CD8-positive, alpha-beta memory T cell (primary cell): ENCODE data around the gene POU2F3. TPM values are rescaled to one million over a fixed set of nuclear protein-coding genes. Genes with fewer than 3 reads are reported as not detected.
A peak's percentile ranks its signal among the peaks of the same experiment; 100 is the strongest.

ENCODE experiments used
- CTCF ChIA-PET: fragments of 350-600 bp; sonication (Branson Sonifier 250); formaldehyde crosslinking; loops from one replicate; lab custom pipeline; 2021; ENCODE audit warnings: antibody characterized with exemption; lab: Charles Lee
- POLR2A ChIA-PET: fragments of 350-600 bp; sonication (Branson Sonifier 250); formaldehyde crosslinking; loops from one replicate; lab custom pipeline; 2021; ENCODE audit warnings: antibody characterized with exemption; lab: Charles Lee
- DNase-seq, 5 donors: peaks; one replicate each; pipeline versions ENCODE4 v3.0.0 to v3.0.0-alpha.2; 2020 to 2022; ENCODE audit warnings: mixed read lengths in 1 of 5
- H3K27ac ChIP-seq: one replicate; pipeline ENCODE4 v1.7.0; 2013; ENCODE audit warnings: low read depth, mild to moderate bottlenecking, low read length, moderate library complexity
- H3K27me3 ChIP-seq: 2 replicates; pipeline ENCODE4 v1.7.0; 2013; ENCODE audit warnings: low read length, mild to moderate bottlenecking; ENCODE audit not compliant: insufficient read depth, poor library complexity, severe bottlenecking
- H3K36me3 ChIP-seq: 2 replicates; pipeline ENCODE4 v1.7.0; 2013; ENCODE audit warnings: mild to moderate bottlenecking, low read length, moderate library complexity; ENCODE audit not compliant: insufficient read depth
- H3K4me1 ChIP-seq: 2 replicates; pipeline ENCODE4 v1.7.0; 2013; ENCODE audit warnings: mild to moderate bottlenecking, low read length, moderate library complexity; ENCODE audit not compliant: insufficient read depth
- H3K4me3 ChIP-seq: 2 replicates; pipeline ENCODE4 v1.7.0; 2013; ENCODE audit warnings: mild to moderate bottlenecking, low read length
- H3K9me3 ChIP-seq: 2 replicates; pipeline ENCODE4 v1.7.0; 2013; ENCODE audit warnings: mild to moderate bottlenecking, low read length
- H3K27ac Mint-ChIP-seq, 8 donors: one replicate each; pipeline ENCODE4 v1.8.0; 2020 to 2021; ENCODE audit warnings: mixed read lengths in 8 of 8, mild to moderate bottlenecking in 6 of 8, inconsistent platforms in 3 of 8, moderate library complexity in 3 of 8
- H3K27me3 Mint-ChIP-seq, 2 donors: one replicate each; pipeline ENCODE4 v1.8.0; 2020 to 2021; ENCODE audit warnings: mixed read lengths in 2 of 2, mild to moderate bottlenecking in 1 of 2, moderate library complexity in 1 of 2
- H3K36me3 Mint-ChIP-seq, 3 donors: one replicate each; pipeline ENCODE4 v1.8.0; 2020 to 2021; ENCODE audit warnings: mixed read lengths in 3 of 3, inconsistent platforms in 1 of 3, mild to moderate bottlenecking in 1 of 3
- H3K4me1 Mint-ChIP-seq, 3 donors: one replicate each; pipeline ENCODE4 v1.8.0; 2020 to 2021; ENCODE audit warnings: mixed read lengths in 3 of 3, inconsistent platforms in 1 of 3, mild to moderate bottlenecking in 1 of 3
- H3K4me3 Mint-ChIP-seq, 7 donors: one replicate each; pipeline ENCODE4 v1.8.0; 2020 to 2021; ENCODE audit warnings: mixed read lengths in 7 of 7, mild to moderate bottlenecking in 6 of 7, moderate library complexity in 4 of 7, inconsistent platforms in 2 of 7
- H3K9me3 Mint-ChIP-seq, 5 donors: one replicate each; pipeline ENCODE4 v1.8.0; 2020 to 2022; ENCODE audit warnings: mixed read lengths in 5 of 5, mild to moderate bottlenecking in 3 of 5, moderate library complexity in 2 of 5, inconsistent platforms in 1 of 5
- polyA plus RNA-seq: library from polyadenylated mRNA; unstranded; fragments of 300-500 nt; fragmentation: Illumina TruSeq; gene quantifications from one replicate; pipeline ENCODE4 v1.2.3, GENCODE V29; 2021
- total RNA-seq, 2 experiments: library from RNA; stranded (reverse); gene quantifications; one replicate each; pipeline ENCODE4 v1.2.3, GENCODE V29; 2021

The POU2F3 gene
- total RNA-seq (not detected), polyA plus RNA-seq (not detected)

DNA sequence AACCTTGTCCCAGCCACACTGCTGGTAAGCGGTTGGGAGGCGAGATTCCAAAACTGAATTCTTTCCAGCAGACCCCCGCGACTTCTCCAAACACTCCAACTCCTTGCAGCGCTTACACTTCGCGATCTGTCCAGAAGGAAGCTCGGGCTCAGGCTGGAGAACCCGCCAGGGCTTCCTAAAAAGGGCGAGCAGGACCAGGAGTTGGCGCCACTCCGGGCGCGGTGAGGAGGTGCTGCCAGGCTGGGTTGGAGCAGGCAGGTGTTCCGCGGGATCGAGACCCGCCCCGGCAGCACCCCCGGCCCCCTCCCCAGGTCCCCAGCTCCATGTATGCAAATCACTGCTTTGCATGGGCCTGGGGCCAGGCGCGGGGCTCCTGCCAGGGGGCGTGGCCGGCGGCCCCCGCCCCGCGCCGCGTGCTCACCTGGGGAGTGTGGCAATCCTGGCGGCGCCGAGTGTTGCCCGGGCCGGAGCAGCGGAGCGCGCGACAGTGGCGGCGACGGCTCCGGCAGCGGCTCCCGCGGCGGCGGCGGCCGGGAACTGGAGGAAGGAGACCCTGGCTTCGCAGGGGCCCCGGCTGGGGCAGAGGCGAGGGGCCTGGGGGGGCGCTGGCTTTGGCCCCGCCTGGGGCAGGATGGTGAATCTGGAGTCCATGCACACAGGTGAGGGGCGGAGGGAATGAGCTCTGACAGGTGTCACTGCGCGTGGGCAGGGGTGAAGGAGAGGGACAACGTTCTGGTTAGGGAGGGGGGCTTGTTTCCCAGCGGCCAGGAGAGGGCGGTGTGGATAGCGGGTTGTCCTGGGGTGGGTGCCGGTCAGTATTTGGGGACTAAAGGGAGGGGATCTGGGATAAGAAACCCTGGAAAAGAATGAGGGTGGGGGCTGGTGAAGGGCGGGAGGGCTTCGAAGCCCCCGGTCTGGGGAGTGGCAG lies at the start of gene POU2F3:
Gene POU2F3, plus strand, starts transcription at position 428 of the 928 bp plus-strand sequence. Its CDS starts 204 bp downstream, at position 632.
- Mint-ChIP-seq H3K9me3 (no peaks in the 10 kb centered on the region), H3K4me3 (no peak within 1 kb of the TSS), H3K4me1 (peaks cover 0 to 4% (median 0%) of the 10 kb centered on the region in 3 donors), H3K27me3 (peaks cover 32 to 68% of the 10 kb centered on the region in 2 donors), H3K27ac (peak within 1 kb of the TSS in 1 of 8 donors; percentile 85), H3K36me3 (no peaks in the 10 kb centered on the region)
- ChIA-PET POLR2A (no interaction called here), CTCF (no interaction called here)
- Histone ChIP-seq H3K27ac (no peak within 1 kb of the TSS), H3K27me3 (peaks cover 8% of the 10 kb centered on the region), H3K4me1 (no peaks in the 10 kb centered on the region), H3K36me3 (no peaks in the 10 kb centered on the region), H3K9me3 (no peaks in the 10 kb centered on the region), H3K4me3 (no peak within 1 kb of the TSS)
- no peak for DNase-seq

DNA sequence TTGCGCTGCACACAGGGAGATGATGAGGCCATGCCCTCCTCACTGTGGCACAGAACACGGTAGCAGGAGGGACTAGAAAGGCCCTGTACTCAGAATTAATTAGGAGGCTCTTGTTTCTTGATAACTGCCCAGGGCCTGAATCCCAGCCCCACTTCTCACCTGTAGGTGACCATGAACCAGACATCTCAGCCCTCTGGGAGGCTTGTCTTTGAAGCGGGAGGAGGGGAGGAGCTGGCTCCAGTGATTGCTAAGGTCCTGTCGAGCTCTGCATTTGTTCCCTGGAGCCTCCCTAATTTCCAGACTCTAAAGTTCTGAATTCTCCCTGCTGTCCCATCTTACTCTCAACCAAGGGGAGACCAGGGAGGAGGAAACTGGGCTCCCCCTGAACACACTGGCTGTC lies 48.9 kb upstream of the POU2F3 start:
- H3K27ac Mint-ChIP-seq = no peak overlapping the region
- no peak for DNase-seq
- H3K36me3 Mint-ChIP-seq = no peaks in the 10 kb centered on the region
- ChIA-PET POLR2A (no interaction called here), CTCF (no interaction called here)
- no peak overlapping the region for H3K27ac ChIP-seq
- peaks cover 14 to 18% of the 10 kb centered on the region in 2 donors for H3K27me3 Mint-ChIP-seq
- no peak overlapping the region for H3K4me3 ChIP-seq
- H3K36me3 ChIP-seq = no peaks in the 10 kb centered on the region
- no peak overlapping the region for H3K4me3 Mint-ChIP-seq
- no peaks in the 10 kb centered on the region for H3K27me3 ChIP-seq
- H3K9me3 Mint-ChIP-seq = no peaks in the 10 kb centered on the region
- no peaks in the 10 kb centered on the region for H3K9me3 ChIP-seq
- no peaks in the 10 kb centered on the region for H3K4me1 ChIP-seq
- H3K4me1 Mint-ChIP-seq = no peaks in the 10 kb centered on the region

DNA sequence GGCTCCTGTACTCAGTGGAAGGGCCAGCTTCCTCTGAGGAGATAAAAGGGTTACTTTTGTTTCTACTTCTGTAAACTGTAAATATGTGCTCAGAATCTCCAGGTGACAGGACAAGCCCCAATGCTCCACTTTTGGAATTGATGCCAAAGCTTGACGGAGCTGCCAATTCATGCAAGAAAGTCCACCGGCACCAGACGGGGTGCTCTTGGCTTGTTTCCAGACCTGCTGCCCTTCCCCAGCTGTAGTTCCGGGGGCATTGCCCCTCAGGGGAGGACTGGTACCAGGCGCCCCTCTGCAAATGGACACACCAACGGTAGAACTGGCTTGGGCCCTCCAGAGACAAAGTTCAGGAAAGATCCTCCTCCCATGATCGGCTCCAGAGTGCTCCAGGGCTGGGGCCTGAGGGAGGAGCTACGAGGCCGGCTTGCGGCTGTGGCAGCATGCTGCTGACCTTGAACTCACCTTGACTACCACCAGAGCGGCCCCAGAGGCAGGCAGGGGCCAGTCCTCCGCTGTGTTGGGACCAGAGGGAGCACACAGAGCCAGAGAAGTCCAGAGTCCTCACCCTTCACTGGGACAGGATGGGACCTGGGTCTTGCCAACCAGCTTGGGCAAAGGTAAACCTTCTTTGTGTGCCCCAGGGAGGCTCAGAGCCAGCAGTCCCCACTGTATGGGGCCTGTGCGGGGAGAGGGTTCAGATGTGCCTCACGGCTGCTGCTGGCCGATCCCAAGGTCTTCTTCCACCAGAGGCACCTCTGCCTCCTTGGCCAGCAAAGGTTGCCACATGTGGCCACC lies 46.9 kb upstream of the POU2F3 start:
- no peaks in the 10 kb centered on the region for H3K4me1 Mint-ChIP-seq
- H3K9me3 Mint-ChIP-seq = no peaks in the 10 kb centered on the region
- no peak for DNase-seq
- Histone ChIP-seq H3K9me3 (no peaks in the 10 kb centered on the region), H3K27ac (no peak overlapping the region), H3K4me1 (no peaks in the 10 kb centered on the region), H3K27me3 (no peaks in the 10 kb centered on the region), H3K36me3 (no peaks in the 10 kb centered on the region), H3K4me3 (no peak overlapping the region)
- POLR2A ChIA-PET = interaction anchor here (0.6 kb wide), 1 partner anchor 40 kb away, joined by 3 read pairs; no protein-coding TSS in a partner anchor
- H3K36me3 Mint-ChIP-seq = no peaks in the 10 kb centered on the region
- CTCF ChIA-PET = no interaction called here
- H3K27me3 Mint-ChIP-seq = peaks cover 6 to 7% of the 10 kb centered on the region in 2 donors
- no peak overlapping the region for H3K27ac Mint-ChIP-seq
- no peak overlapping the region for H3K4me3 Mint-ChIP-seq

DNA sequence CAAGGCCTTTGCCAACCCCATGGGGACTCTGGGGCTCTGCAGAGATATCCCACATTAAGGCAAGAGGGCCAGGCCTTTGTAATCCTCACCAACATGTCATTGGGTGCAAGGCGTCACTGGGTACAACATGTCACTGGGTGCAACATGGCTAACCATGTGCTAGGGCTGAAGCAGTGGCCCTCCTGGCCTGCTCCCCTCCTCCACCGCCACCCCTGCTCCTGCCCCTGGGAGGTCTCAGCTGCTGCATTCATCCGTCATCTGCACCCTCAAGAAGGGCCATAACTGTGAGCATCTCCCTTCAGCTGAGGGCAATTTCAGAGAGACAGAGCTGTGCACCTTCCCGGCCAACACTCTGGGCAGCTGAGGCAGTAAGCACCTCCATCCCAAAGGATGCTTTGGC lies 45.8 kb upstream of the POU2F3 start:
- H3K27ac ChIP-seq = no peak overlapping the region
- no peak overlapping the region for H3K4me3 ChIP-seq
- Mint-ChIP-seq H3K36me3 (no peaks in the 10 kb centered on the region), H3K27me3 (peaks cover 6 to 13% of the 10 kb centered on the region in 2 donors), H3K9me3 (no peaks in the 10 kb centered on the region), H3K27ac (no peak overlapping the region), H3K4me3 (no peak overlapping the region), H3K4me1 (no peaks in the 10 kb centered on the region)
- no peaks in the 10 kb centered on the region for H3K36me3 ChIP-seq
- H3K27me3 ChIP-seq = no peaks in the 10 kb centered on the region
- H3K4me1 ChIP-seq = no peaks in the 10 kb centered on the region
- ChIA-PET CTCF (no interaction called here), POLR2A (no interaction called here)
- no peaks in the 10 kb centered on the region for H3K9me3 ChIP-seq
- no peak for DNase-seq

DNA sequence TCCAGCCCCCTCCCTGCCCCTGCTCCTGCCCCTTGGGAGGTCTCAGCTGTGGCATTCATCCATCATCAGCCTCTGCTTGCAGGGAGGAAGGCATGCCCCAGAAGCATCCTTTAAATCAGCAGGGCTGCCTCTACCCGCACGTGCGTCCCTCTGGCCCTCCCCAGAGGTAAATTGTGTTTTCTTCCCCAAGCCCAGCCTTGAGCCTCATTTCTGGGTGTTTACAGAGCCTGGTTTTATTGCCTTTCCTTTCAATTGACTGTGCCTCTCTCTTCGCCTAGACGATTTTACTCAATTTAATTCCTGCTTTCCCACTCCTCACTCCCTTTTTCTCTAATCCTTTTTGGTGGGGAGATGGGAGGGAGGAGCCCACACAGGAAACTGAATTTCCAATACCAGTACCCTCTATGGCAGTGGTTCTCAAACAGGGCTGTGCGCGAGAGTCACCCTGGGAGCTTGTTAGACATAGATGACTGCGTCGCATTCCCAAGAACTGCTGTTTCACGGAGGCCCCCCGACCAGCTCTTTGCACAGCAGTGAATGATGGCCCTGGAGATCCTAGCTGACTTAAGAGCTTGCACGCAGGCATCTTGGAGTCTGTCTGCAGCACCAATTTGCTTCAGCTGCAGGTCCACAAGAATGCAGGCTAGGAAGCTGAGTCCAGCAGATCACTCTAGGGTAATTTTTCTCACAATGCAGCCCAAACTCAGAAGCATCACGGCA lies 44.2 kb upstream of the POU2F3 start:
- Histone ChIP-seq H3K9me3 (no peaks in the 10 kb centered on the region), H3K36me3 (no peaks in the 10 kb centered on the region), H3K27ac (no peak overlapping the region), H3K27me3 (no peaks in the 10 kb centered on the region), H3K4me1 (no peaks in the 10 kb centered on the region), H3K4me3 (no peak overlapping the region)
- Mint-ChIP-seq H3K36me3 (no peaks in the 10 kb centered on the region), H3K4me1 (no peaks in the 10 kb centered on the region), H3K27ac (no peak overlapping the region), H3K27me3 (peaks cover 9 to 18% of the 10 kb centered on the region in 2 donors), H3K9me3 (no peaks in the 10 kb centered on the region), H3K4me3 (no peak overlapping the region)
- POLR2A ChIA-PET = no interaction called here
- CTCF ChIA-PET = no interaction called here
- no peak for DNase-seq

DNA sequence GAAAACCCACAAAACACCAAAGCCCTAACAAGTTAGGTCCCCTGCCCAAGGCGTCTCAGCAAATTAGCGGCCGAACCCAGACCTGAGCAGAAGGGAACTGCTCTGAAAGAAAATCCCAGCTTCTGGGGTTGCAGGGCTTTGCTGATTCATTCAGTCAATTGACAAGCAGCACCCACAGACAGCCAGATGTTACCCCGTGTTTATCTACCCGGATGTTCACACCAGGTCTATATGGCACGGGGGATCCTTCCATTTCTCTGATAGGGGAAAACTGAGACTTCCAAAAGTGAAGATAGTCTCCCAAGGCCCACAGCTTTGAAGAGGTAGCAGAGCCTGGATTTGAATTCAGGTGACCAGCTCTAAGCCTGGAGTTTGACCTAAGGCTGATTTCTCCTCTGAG lies 43.1 kb upstream of the POU2F3 start:
- H3K27ac ChIP-seq = no peak overlapping the region
- no peaks in the 10 kb centered on the region for H3K36me3 Mint-ChIP-seq
- H3K27ac Mint-ChIP-seq = no peak overlapping the region
- H3K27me3 Mint-ChIP-seq = peaks cover 9 to 15% of the 10 kb centered on the region in 2 donors
- no peaks in the 10 kb centered on the region for H3K27me3 ChIP-seq
- no peak overlapping the region for H3K4me3 Mint-ChIP-seq
- H3K4me1 ChIP-seq = no peaks in the 10 kb centered on the region
- no peak overlapping the region for H3K4me3 ChIP-seq
- H3K9me3 ChIP-seq = no peaks in the 10 kb centered on the region
- ChIA-PET CTCF (no interaction called here), POLR2A (no interaction called here)
- DNase-seq = no peak
- H3K36me3 ChIP-seq = no peaks in the 10 kb centered on the region
- H3K9me3 Mint-ChIP-seq = no peaks in the 10 kb centered on the region
- no peaks in the 10 kb centered on the region for H3K4me1 Mint-ChIP-seq

DNA sequence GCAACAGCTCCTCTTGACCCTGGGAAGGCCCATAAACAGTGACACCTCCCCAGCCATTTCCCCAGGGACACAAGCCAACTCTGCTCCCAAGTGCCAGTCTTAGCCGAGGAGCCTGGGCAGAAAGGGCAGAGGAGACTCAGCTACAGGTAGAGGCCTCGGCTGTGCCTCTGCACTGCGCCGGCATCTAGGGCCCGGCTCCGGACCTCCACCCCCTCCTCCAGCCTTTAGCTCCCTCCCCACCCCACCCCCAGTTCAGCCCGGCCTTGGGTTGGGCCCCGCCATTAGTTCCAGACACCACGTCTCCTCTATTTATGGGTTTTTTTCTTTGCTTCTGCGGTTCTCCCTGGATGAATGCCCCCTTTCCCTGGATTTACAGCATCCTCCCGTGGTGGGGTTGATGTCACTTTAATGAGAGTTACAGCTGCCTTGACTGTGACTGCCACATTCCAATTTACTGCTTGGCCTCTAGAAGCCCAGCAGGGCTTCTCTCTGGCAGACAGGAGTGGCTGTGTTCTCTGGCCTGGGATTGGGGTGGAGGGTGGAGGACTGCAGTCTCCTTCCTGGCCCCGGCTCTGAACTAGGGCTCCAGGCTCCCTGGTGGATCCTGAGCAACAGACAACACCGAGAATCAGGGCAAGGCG lies 42.6 kb upstream of the POU2F3 start:
- Mint-ChIP-seq H3K27me3 (peaks cover 9 to 18% of the 10 kb centered on the region in 2 donors), H3K9me3 (no peaks in the 10 kb centered on the region), H3K4me3 (no peak overlapping the region), H3K27ac (no peak overlapping the region), H3K4me1 (no peaks in the 10 kb centered on the region), H3K36me3 (no peaks in the 10 kb centered on the region)
- no peaks in the 10 kb centered on the region for H3K4me1 ChIP-seq
- no peaks in the 10 kb centered on the region for H3K27me3 ChIP-seq
- DNase-seq = no peak
- no peaks in the 10 kb centered on the region for H3K9me3 ChIP-seq
- ChIA-PET CTCF (no interaction called here), POLR2A (no interaction called here)
- H3K4me3 ChIP-seq = no peak overlapping the region
- no peak overlapping the region for H3K27ac ChIP-seq
- no peaks in the 10 kb centered on the region for H3K36me3 ChIP-seq
